DND-41 (cell line): Measurements from ENCODE around the gene PTPMT1.

Experiments
- ATAC-seq: fragments of 200-7000 bp; cut with Tn5 transposase; 3 replicates; pipeline ENCODE4 v1.9.1; 2021; ENCODE audit warnings: low read depth; ENCODE audit not compliant: insufficient read depth
- DNase-seq: peaks from one replicate; pipeline ENCODE4 v3.0.0-alpha.2; 2020
- H2AFZ ChIP-seq: 2 replicates; pipeline ENCODE4 v1.6.0; 2012; ENCODE audit warnings: low read depth, low read length
- H3K27ac ChIP-seq: 2 replicates; pipeline ENCODE4 v1.5.1; 2012; ENCODE audit warnings: low read length, inconsistent platforms
- H3K27me3 ChIP-seq: fragments of 200-600 bp; sonication (generic); 2 replicates; pipeline ENCODE4 v1.6.0; 2012; ENCODE audit warnings: low read length, mild to moderate bottlenecking, inconsistent platforms; ENCODE audit not compliant: insufficient read depth, poor library complexity
- H3K36me3 ChIP-seq: 2 replicates; pipeline ENCODE4 v1.5.1; 2012; ENCODE audit warnings: low read length, inconsistent platforms; ENCODE audit not compliant: insufficient read depth
- H3K4me1 ChIP-seq: 2 replicates; pipeline ENCODE4 v1.5.1; 2012; ENCODE audit warnings: mild to moderate bottlenecking, low read length; ENCODE audit not compliant: insufficient read depth
- H3K4me2 ChIP-seq: 2 replicates; pipeline ENCODE4 v1.6.0; 2012; ENCODE audit warnings: mild to moderate bottlenecking, moderate library complexity, low read length, inconsistent platforms; ENCODE audit not compliant: insufficient read depth
- H3K4me3 ChIP-seq, 2 experiments: fragments of 200-600 bp in 1 of 2; shearing (Covaris generic) in 1 of 2; 2 replicates each; pipeline ENCODE4 v1.5.1; 2012 to 2016; ENCODE audit warnings: inconsistent platforms in 2 of 2, low read length in 2 of 2, mild to moderate bottlenecking in 2 of 2, low read depth in 1 of 2, moderate library complexity in 1 of 2
- H3K79me2 ChIP-seq: 2 replicates; pipeline ENCODE4 v1.6.0; 2012; ENCODE audit warnings: low read length, inconsistent platforms; ENCODE audit not compliant: insufficient read depth
- H3K9ac ChIP-seq: 2 replicates; pipeline ENCODE4 v1.6.0; 2012; ENCODE audit warnings: low read depth, mild to moderate bottlenecking, inconsistent platforms, low read length, moderate library complexity
- H3K9me3 ChIP-seq: 2 replicates; pipeline ENCODE4 v1.5.1; 2012; ENCODE audit warnings: low read length, moderate library complexity, mild to moderate bottlenecking, inconsistent platforms; ENCODE audit not compliant: insufficient read depth, severe bottlenecking
- H4K20me1 ChIP-seq: 2 replicates; pipeline ENCODE4 v1.6.0; 2012; ENCODE audit warnings: low read length; ENCODE audit not compliant: insufficient read depth
- CTCF ChIP-seq: IDR thresholded peaks from 2 replicates; pipeline ENCODE4 v1.5.1; 2012; ENCODE audit warnings: borderline replicate concordance, low read length, moderate library complexity, mild to moderate bottlenecking; ENCODE audit not compliant: poor library complexity, severe bottlenecking; ENCODE audit errors: extremely low read depth
- EZH2 ChIP-seq: IDR thresholded peaks from 3 replicates; pipeline ENCODE4 v1.6.1; 2012; ENCODE audit warnings: borderline replicate concordance, low read depth, mild to moderate bottlenecking, moderate library complexity, low read length, inconsistent platforms; ENCODE audit not compliant: severe bottlenecking

The PTPMT1 gene

GRCh38 chr11:47572715-47573255 is 7.4 kb downstream of the PTPMT1 start:
- Histone ChIP-seq H3K9ac (no peak overlapping the region), H3K36me3 (peaks cover 86% of the 10 kb centered on the region), H4K20me1 (peaks cover 13% of the 10 kb centered on the region; the same call in 1 of the 2 replicates), H3K4me1 (peaks cover 14% of the 10 kb centered on the region), H3K27me3 (no peaks in the 10 kb centered on the region), H2AFZ (no peak overlapping the region), H3K4me3 (no peak overlapping the region), H3K27ac (no peak overlapping the region), H3K79me2 (peaks cover 76% of the 10 kb centered on the region), H3K9me3 (no peaks in the 10 kb centered on the region), H3K4me2 (no peak overlapping the region)
- ATAC-seq (no peak; the same call in 2 of the 3 replicates), DNase-seq (no peak)
- TF ChIP-seq CTCF (no peak), EZH2 (no peak)

- TF ChIP-seq EZH2 (no peak), CTCF (no peak)
- Histone ChIP-seq H3K79me2 (peaks cover 77% of the 10 kb centered on the region), H2AFZ (no peak overlapping the region), H3K27ac (no peak overlapping the region), H3K9ac (no peak overlapping the region), H3K36me3 (peaks cover 86% of the 10 kb centered on the region), H3K27me3 (no peaks in the 10 kb centered on the region), H3K4me1 (peaks cover 19% of the 10 kb centered on the region), H4K20me1 (peaks cover 13% of the 10 kb centered on the region; the same call in 1 of the 2 replicates), H3K9me3 (no peaks in the 10 kb centered on the region), H3K4me3 (no peak overlapping the region), H3K4me2 (0 out of 2 replicates have a peak overlapping the region, but pooled peaks have one; percentile 19)
- DNase-seq = no peak
- ATAC-seq = no peak; the same call in 2 of the 3 replicates
Observed at GRCh38 chr11:47573321-47573720, 7.9 kb downstream of the PTPMT1 start.

- H3K27me3 ChIP-seq = no peaks in the 10 kb centered on the region
- peaks cover 78% of the 10 kb centered on the region for H3K36me3 ChIP-seq
- peaks cover 44% of the 10 kb centered on the region for H3K4me1 ChIP-seq
- H3K9ac ChIP-seq = peak overlapping the region; percentile 89
- H4K20me1 ChIP-seq = peaks cover 10% of the 10 kb centered on the region; the same call in 1 of the 2 replicates
- peaks cover 77% of the 10 kb centered on the region for H3K79me2 ChIP-seq
- no peak for DNase-seq
- H3K27ac ChIP-seq = peak overlapping the region; percentile 96; the same call in 1 of the 2 replicates
- peak overlapping the region; percentile 97 for H3K4me2 ChIP-seq
- peak overlapping the region; percentile 89 to 95; a peak in 3 of 4 replicates for H3K4me3 ChIP-seq
- no peaks in the 10 kb centered on the region for H3K9me3 ChIP-seq
- no peak overlapping the region for H2AFZ ChIP-seq
- no peak for TF ChIP-seq CTCF
- no peak for TF ChIP-seq EZH2
- ATAC-seq = no peak
Observed at GRCh38 chr11:47577460-47578041, 12.2 kb downstream of the PTPMT1 start.
